Hepatocyte (in vitro differentiated cells): ENCODE measurements around the gene RNF151.

Source experiments
- CTCF ChIP-seq: fragments of 200-600 bp; sonication (generic); IDR thresholded peaks from 2 replicates; pipeline ENCODE4 v1.5.1; 2016; ENCODE audit warnings: antibody characterized with exemption, mild to moderate bottlenecking; ENCODE audit not compliant: poor library complexity
- EZH2 ChIP-seq: fragments of 200-600 bp; sonication (generic); IDR thresholded peaks from 2 replicates; pipeline ENCODE4 v1.6.1; 2016; ENCODE audit warnings: antibody characterized with exemption, mild to moderate bottlenecking, borderline replicate concordance

- no peak for TF ChIP-seq EZH2
- no peak for TF ChIP-seq CTCF
Measured at GRCh38 chr16:1933097-1933661, 33.5 kb upstream of the RNF151 start.
